GM21526 (cell line): Measurements from ENCODE around the gene TTLL3.
"Not testable (repeated sequence)": the region's sequence is repeated elsewhere in the genome, so short reads cannot be mapped to it uniquely, and the experiment has no call there.

Source experiments
- ATAC-seq: cut with Tn5 transposase; IDR thresholded peaks from one replicate; pipeline ENCODE4 v1.9.1; 2021; ENCODE audit warnings: moderate library complexity; ENCODE audit not compliant: unreplicated experiment, low FRiP score

The TTLL3 gene

GRCh38 chr3:9809615-9810432, at the start of gene TTLL3:
Gene TTLL3, plus strand, starts transcription at chr3:9810262. Its CDS starts 400 bp downstream, at chr3:9810662.
- ATAC-seq: no peak

GRCh38 chr3:9760779-9761505, 49.1 kb upstream of the TTLL3 start:
- ATAC-seq: no peak

- no peak for ATAC-seq
These were observed 48.1 kb upstream of the TTLL3 start for GRCh38 chr3:9761919-9762318.

DNA sequence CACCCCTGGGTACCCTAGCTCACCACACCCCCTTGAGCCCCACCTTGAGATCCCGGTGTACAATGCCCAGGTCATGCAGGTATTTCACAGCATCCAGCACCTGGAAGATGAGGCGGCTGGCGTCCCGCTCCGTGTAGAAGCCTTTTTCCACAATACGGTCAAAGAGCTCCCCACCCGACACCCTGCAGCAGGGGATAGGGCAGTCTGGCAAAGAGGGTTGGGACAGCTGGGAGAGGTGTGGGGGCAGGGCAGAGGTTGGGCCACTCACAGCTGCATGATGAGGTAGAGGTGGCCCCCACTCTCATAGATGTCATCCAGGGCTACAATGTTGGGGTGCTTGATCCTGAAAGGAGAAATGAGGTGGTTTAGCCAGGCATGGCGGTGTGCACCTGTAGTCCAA, 47.2 kb upstream of the TTLL3 start:
- ATAC-seq: no peak

DNA sequence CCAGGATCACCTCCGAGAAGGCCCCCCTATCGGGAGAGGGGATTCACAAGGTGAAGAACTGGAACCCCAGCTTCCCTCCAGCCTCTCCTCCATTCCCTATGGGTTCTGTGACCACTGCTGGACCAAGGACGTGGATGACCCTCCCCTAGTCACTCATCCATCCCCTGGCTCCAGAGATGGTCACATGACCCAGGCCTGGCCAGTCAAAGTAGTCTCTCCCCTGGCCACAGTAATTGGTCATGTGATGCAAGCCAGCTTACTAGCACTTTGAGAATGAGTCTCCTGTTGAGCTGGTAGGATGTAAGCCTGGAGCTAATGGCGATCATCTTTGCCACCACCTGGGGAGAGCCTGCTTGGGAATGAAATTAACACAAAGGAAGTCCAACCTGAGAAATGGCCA, 44.2 kb upstream of the TTLL3 start:
- ATAC-seq: no peak

GRCh38 chr3:9767418-9767817, 42.6 kb upstream of the TTLL3 start:
- ATAC-seq: no peak

DNA sequence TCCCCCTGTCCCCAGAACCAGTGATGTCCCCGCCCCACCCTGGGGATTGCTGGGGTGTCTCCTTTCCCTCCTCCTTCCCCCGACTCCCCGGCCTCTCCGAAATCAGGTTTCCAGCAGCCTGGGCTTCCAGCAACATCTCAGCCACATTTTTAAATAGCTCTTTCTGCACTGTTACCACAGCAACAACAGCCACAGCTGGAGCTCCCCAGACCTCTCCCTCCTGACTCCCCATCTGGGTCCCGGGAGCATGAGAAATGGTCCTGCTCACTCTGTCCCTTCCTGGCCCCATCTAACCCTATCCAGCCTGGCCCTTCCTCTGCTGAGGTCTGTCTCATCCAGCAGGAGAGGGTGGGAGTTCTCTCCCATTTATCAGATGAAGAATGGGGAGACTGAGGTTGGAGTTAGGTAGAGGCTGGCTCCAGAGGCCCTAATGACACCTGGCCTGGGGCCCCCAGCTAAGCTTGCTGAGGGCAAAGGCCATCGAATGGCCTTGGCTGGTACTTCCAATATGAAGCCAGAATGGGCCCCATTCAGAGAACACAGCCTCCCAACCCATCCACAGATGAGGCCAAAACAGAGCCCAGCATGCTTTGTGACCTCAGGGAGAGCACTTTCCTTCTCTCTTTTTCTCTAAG, 41.8 kb upstream of the TTLL3 start:
- ATAC-seq: no peak

DNA sequence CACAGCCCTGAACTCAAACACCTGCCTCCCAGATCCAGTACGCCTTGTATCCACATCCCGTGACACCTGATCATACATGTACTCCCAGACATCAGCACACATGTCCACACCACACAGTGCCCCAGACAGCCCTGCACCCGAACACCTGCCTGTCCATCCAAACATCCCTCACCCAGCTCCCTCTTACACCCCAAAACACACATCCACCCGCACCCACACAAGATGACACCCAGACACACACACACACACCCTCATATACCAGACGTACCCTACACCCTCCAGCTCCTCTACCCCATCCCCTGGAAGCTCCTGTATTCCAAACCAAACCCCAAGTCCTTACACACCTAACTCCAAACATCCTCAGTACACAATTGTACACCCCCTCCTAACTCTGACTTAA, 41.0 kb upstream of the TTLL3 start:
- no peak for ATAC-seq

GRCh38 chr3:9769426-9770275, 40.4 kb upstream of the TTLL3 start, which contains the start of gene CAMK1:
Gene CAMK1, minus strand, starts transcription at chr3:9769947. Its CDS starts 2,198 bp downstream, at chr3:9767749.
- ATAC-seq: no peak

GRCh38 chr3:9770276-9770812, 39.7 kb upstream of the TTLL3 start:
- no peak for ATAC-seq

- ATAC-seq: not testable (repeated sequence)
These were observed 39.1 kb upstream of the TTLL3 start for GRCh38 chr3:9771007-9771406.

DNA sequence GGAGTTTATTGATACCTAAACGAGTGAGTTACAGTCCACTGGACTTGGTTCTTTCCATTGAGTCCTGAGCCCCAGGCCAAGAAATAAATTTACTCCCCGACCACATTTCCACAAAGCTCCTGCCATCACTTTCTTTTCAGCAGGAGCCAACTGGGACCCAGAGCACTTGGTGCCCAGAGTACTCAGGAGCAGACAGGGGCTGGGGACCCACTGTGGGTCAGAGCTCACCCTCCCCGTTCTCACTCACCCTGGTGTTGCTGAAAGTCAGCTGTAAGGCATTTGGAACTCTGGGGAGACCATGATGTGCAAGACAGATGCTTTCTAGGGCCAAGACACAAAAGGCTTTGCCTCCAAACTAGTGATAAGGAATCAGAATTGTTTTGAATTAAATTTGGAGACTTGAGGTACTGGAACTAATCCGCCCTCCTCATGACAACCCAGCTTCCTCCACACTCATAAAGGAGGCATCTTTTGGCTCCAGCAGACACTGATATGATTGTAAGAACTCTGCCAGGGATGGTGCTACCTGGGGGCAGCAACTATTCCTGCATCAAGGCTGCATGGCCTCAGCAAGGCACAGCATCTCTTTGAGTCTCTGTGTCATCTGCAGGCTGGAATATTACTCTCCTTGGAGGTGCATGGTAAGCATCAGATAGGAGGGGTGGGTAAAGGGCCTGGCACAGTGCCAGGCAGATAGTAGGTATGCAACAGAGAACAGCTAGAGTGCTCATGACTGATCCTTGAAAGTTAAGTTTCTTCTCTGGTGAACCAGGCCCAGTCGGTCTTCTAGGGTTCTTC, 33.0 kb upstream of the TTLL3 start:
- ATAC-seq: no peak

GRCh38 chr3:9777694-9778021, 32.4 kb upstream of the TTLL3 start:
- ATAC-seq: no peak

GRCh38 chr3:9778143-9779074, 31.7 kb upstream of the TTLL3 start:
- ATAC-seq: no peak

DNA sequence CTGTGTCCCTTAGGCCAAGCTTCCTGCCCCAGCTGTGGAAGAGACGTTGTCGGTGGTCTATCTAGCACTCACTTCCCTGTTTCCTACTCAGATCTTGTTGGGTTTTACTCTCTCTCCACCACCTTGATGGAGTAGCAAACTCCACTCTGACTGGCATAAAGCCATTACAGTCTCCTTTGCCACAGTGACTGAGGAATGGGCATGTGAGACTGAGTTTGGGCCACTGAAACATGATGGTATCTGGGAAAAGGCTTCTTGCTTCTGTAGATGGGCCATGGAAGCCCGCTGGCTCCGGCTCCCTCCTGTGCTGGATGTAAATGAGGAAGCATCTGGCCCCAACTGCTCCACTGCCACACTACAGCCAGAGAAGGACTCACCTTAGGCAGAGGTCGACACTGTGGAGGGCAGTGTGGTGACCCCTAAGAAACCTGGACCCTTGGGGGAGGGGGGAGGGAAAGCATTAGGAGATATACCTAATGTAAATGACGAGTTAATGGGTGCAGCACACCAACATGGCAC, 30.9 kb upstream of the TTLL3 start:
- no peak for ATAC-seq

DNA sequence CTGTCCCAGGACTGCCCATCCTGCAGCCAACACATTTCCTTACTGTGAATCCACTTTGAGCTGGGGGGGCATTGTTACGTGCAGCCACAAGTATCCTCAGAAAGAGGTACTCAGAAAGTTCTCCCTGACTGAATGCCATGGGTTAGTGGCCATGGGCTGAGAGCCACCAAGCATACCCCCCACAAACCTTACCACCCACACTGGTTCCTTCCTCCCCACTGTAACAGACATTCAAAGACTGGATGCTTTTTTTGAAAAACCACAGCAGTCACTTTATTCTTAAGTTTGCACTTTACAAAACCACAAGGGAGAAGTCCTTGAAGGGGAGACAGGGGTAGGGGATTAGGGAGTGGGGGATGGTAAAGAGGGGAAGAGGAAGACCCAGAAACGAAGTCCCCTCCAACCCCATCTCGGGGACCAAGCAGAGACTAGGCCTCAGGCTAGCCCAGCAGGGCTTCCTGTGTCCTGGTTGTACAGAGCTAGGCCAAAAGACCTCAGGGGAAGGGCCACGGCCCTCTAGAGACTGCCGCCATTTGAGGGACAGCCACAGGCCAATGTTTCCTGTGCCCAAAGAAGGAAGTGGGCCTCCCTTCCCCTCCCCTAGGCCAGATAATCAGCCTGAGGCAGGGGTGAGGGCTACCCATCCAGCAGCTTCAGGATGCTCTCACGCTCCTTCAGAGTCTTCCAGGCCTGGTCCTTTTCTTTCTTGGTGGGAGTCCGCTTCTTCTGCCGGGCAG, 30.2 kb upstream of the TTLL3 start:
- ATAC-seq: peak; percentile 39

- ATAC-seq: no peak
These were observed 29.6 kb upstream of the TTLL3 start for GRCh38 chr3:9780458-9780812.

- ATAC-seq: no peak
These were observed 29.2 kb upstream of the TTLL3 start for GRCh38 chr3:9780910-9781309.
